HEK293 (cell line): ENCODE results near the gene TOMM70.

Source experiments
- PATZ1 ChIP-seq: fragments of 450-650 bp; formaldehyde crosslinking; IDR thresholded peaks from 2 replicates; pipeline ENCODE4 v1.5.1; 2016; ENCODE audit warnings: missing biosample characterization, missing genetic modification characterization
- PBX3 ChIP-seq: sonication (generic); formaldehyde crosslinking; IDR thresholded peaks from 2 replicates; pipeline ENCODE4 v1.8.1; 2022; ENCODE audit warnings: mild to moderate bottlenecking, moderate library complexity, missing genetic modification reagents
- PRDM4 ChIP-seq: fragments of 450-650 bp; formaldehyde crosslinking; IDR thresholded peaks from 2 replicates; pipeline ENCODE4 v1.5.1; 2017; ENCODE audit warnings: missing biosample characterization, missing genetic modification characterization
- SP3 ChIP-seq: fragments of 450-650 bp; formaldehyde crosslinking; IDR thresholded peaks from 2 replicates; pipeline ENCODE4 v1.5.1; 2016; ENCODE audit warnings: missing biosample characterization, missing genetic modification characterization
- TCF7L2 ChIP-seq: IDR thresholded peaks from 2 replicates; pipeline ENCODE4 v1.6.1; 2011; ENCODE audit warnings: low read depth, mild to moderate bottlenecking, inconsistent platforms, low read length, moderate library complexity, borderline replicate concordance
- YY2 ChIP-seq: fragments of 450-650 bp; formaldehyde crosslinking; IDR thresholded peaks from 2 replicates; pipeline ENCODE4 v1.5.1; 2016; ENCODE audit warnings: missing biosample characterization, missing genetic modification characterization
- ZBTB26 ChIP-seq: fragments of 450-650 bp; formaldehyde crosslinking; optimal IDR thresholded peaks from 2 replicates; pipeline ENCODE3; 2016; ENCODE audit warnings: missing biosample characterization, mild to moderate bottlenecking, missing genetic modification characterization
- ZBTB6 ChIP-seq: fragments of 450-650 bp; formaldehyde crosslinking; IDR thresholded peaks from 2 replicates; pipeline ENCODE4 v1.5.1; 2017; ENCODE audit warnings: missing biosample characterization, missing genetic modification characterization
- ZFHX2 ChIP-seq: fragments of 450-650 bp; formaldehyde crosslinking; conservative IDR thresholded peaks from 2 replicates; pipeline ENCODE4 v1.5.1; 2016; ENCODE audit warnings: missing biosample characterization, missing genetic modification characterization
- ZFP37 ChIP-seq: fragments of 450-650 bp; formaldehyde crosslinking; IDR thresholded peaks from 2 replicates; pipeline ENCODE4 v1.5.1; 2016; ENCODE audit warnings: missing biosample characterization, missing genetic modification characterization
- ZNF146 ChIP-seq: fragments of 450-650 bp; formaldehyde crosslinking; IDR thresholded peaks from 2 replicates; pipeline ENCODE4 v1.5.1; 2016; ENCODE audit warnings: missing biosample characterization, missing genetic modification characterization
- ZNF214 ChIP-seq: fragments of 450-650 bp; formaldehyde crosslinking; IDR thresholded peaks from 2 replicates; pipeline ENCODE4 v1.5.1; 2017; ENCODE audit warnings: missing biosample characterization, mild to moderate bottlenecking, missing genetic modification characterization, borderline replicate concordance
- ZNF280C ChIP-seq: fragments of 450-650 bp; formaldehyde crosslinking; IDR thresholded peaks from 2 replicates; pipeline ENCODE4 v1.5.1; 2016; ENCODE audit warnings: missing biosample characterization, missing genetic modification characterization
- ZNF335 ChIP-seq: fragments of 450-650 bp; formaldehyde crosslinking; conservative IDR thresholded peaks from 2 replicates; pipeline ENCODE4 v1.5.1; 2016; ENCODE audit warnings: missing biosample characterization, missing genetic modification characterization
- ZNF350 ChIP-seq: fragments of 450-650 bp; formaldehyde crosslinking; IDR thresholded peaks from 2 replicates; pipeline ENCODE4 v1.5.0; 2017; ENCODE audit warnings: missing biosample characterization, mild to moderate bottlenecking, missing genetic modification characterization
- ZNF423 ChIP-seq: fragments of 450-650 bp; formaldehyde crosslinking; IDR thresholded peaks from 2 replicates; pipeline ENCODE4 v1.5.1; 2016; ENCODE audit warnings: missing biosample characterization, missing genetic modification characterization
- ZNF473 ChIP-seq: fragments of 450-650 bp; formaldehyde crosslinking; IDR thresholded peaks from 2 replicates; pipeline ENCODE4 v1.5.1; 2017; ENCODE audit warnings: missing biosample characterization, missing genetic modification characterization
- ZNF529 ChIP-seq: fragments of 450-650 bp; formaldehyde crosslinking; IDR thresholded peaks from 2 replicates; pipeline ENCODE4 v1.5.1; 2017; ENCODE audit warnings: missing genetic modification characterization, missing biosample characterization; ENCODE audit not compliant: insufficient replicate concordance
- ZNF555 ChIP-seq: fragments of 450-650 bp; formaldehyde crosslinking; conservative IDR thresholded peaks from 2 replicates; pipeline ENCODE4 v1.5.1; 2017; ENCODE audit warnings: missing biosample characterization, mild to moderate bottlenecking, missing genetic modification characterization, inconsistent platforms
- ZNF626 ChIP-seq: fragments of 450-650 bp; sonication (Bioruptor Pico); formaldehyde crosslinking; IDR thresholded peaks from 2 replicates; pipeline ENCODE4 v1.5.1; 2018; ENCODE audit warnings: missing biosample characterization, missing genetic modification characterization, inconsistent platforms
- ZNF692 ChIP-seq: fragments of 450-650 bp; formaldehyde crosslinking; IDR thresholded peaks from 2 replicates; pipeline ENCODE4 v1.5.1; 2016; ENCODE audit warnings: missing biosample characterization, missing genetic modification characterization
- ZNF707 ChIP-seq: fragments of 450-650 bp; formaldehyde crosslinking; IDR thresholded peaks from 2 replicates; pipeline ENCODE4 v1.5.1; 2016; ENCODE audit warnings: missing biosample characterization, missing genetic modification characterization
- ZNF776 ChIP-seq: fragments of 450-650 bp; formaldehyde crosslinking; IDR thresholded peaks from 2 replicates; pipeline ENCODE4 v1.5.0; 2017; ENCODE audit warnings: missing biosample characterization, missing genetic modification characterization, borderline replicate concordance
- ZNF777 ChIP-seq: fragments of 450-650 bp; formaldehyde crosslinking; IDR thresholded peaks from 2 replicates; pipeline ENCODE4 v1.5.1; 2017; ENCODE audit warnings: missing biosample characterization, missing genetic modification characterization, borderline replicate concordance
- ZNF792 ChIP-seq: fragments of 450-650 bp; formaldehyde crosslinking; IDR thresholded peaks from 2 replicates; pipeline ENCODE4 v1.5.1; 2016; ENCODE audit warnings: missing biosample characterization, missing genetic modification characterization
- ZSCAN16 ChIP-seq: fragments of 450-650 bp; formaldehyde crosslinking; IDR thresholded peaks from 2 replicates; pipeline ENCODE4 v1.5.1; 2016; ENCODE audit warnings: missing biosample characterization, missing genetic modification characterization

The TOMM70 gene

GRCh38 chr3:100400780-100401673, at the start of gene TOMM70, which contains the start of gene LNP1 (continued):
- TF ChIP-seq ZNF529 (tag by site-specific recombination) (no peak), ZNF626 (tag by site-specific recombination) (no peak), PATZ1 (0 out of 2 replicates have a peak, but pooled peaks have one; percentile 38), PRDM4 (tag by site-specific recombination) (0 out of 2 replicates have a peak, but pooled peaks have one; percentile 33), ZNF777 (tag by site-specific recombination) (no peak), ZFHX2 (tag by site-specific recombination) (peak; percentile 96), ZNF692 (0 out of 2 replicates have a peak, but pooled peaks have one; percentile 40), ZNF335 (tag by site-specific recombination) (peak; percentile 91), ZFP37 (0 out of 2 replicates have a peak, but pooled peaks have one; percentile 12), ZNF473 (no peak), ZBTB26 (tag by site-specific recombination) (peak; percentile 49), SP3 (tag by site-specific recombination) (peak; percentile 76), ZNF776 (tag by site-specific recombination) (no peak), ZNF146 (no peak), PBX3 (CRISPR knock-in tag) (no peak), ZNF707 (tag by site-specific recombination) (no peak), TCF7L2 (no peak), ZNF423 (tag by site-specific recombination) (no peak), ZNF792 (tag by site-specific recombination) (no peak), ZNF214 (no peak), ZNF350 (tag by site-specific recombination) (no peak), YY2 (tag by site-specific recombination) (peak; percentile 10; the same call in 1 of the 2 replicates), ZNF555 (tag by site-specific recombination) (no peak), ZSCAN16 (tag by site-specific recombination) (no peak), ZNF280C (no peak), ZBTB6 (tag by site-specific recombination) (no peak)
